ENCODE data around the gene FMN2.

The FMN2 gene

DNA sequence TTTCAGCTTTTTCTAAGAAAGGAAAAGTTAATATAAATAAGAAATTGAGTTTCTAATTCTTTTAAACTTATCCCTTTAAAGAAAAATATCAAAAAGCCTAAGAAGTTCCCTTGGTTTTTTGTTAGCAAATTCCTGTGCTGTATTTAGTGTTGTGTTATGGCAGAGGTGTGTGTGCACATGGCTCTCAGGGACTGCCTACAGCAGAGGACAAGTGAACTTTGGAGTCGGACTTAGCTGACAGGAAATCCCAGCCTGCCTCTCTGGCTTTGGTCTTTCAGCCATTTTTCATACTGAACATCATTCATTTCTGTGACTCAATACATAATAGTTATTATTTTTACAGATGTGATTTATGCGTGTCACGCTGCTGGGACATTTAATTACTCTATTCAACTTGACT lies 149.6 kb downstream of the FMN2 start:
- Histone ChIP-seq H3K27ac (no peak overlapping the region), H3K4me1 (no peaks in the 10 kb centered on the region), H3K36me3 (no peaks in the 10 kb centered on the region), H3K27me3 (no peaks in the 10 kb centered on the region), H3K9me3 (no peaks in the 10 kb centered on the region), H3K4me3 (no peak overlapping the region)
- intact Hi-C loops (cut with DNase I; ENCODE audit: low total_unique reads): no loop called here
- TF ChIP-seq CTCF (IDR thresholded peaks at IDR 0.05): no peak
- no peak for DNase-seq

DNA sequence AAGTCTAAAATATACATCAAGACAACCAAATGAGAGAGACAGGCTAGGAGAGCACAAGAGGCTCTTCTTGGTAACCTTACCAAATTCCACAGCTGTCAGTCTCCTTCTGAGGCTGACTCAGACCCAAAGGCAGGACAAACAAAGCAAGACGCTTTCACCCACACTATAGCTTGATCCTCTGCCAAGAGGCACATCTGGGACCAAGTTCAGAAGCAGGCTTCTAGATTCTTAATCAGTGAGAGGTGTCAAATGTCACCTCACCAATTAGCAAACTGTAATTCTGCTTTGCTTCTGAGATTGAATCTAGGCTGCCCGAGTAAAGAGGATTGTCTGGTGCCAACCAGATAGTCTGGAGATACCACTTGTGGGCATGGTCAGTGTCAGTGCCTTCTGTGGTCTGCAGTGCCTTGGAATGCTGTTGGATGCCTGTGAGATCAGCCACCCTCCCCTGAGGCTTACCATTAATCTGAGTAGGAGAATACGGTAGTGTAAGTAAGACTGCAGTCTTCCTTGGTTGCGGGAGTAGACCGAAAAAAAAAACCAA lies 151.0 kb downstream of the FMN2 start:
- H3K9me3 ChIP-seq: no peaks in the 10 kb centered on the region
- intact Hi-C loops (cut with DNase I; ENCODE audit: low total_unique reads): no loop called here
- no peaks in the 10 kb centered on the region for H3K4me1 ChIP-seq
- H3K4me3 ChIP-seq: no peak overlapping the region
- no peak for DNase-seq
- no peaks in the 10 kb centered on the region for H3K36me3 ChIP-seq
- no peak overlapping the region for H3K27ac ChIP-seq
- H3K27me3 ChIP-seq: no peaks in the 10 kb centered on the region
- TF ChIP-seq CTCF (IDR thresholded peaks at IDR 0.05): no peak

GRCh38 chr1:240244968-240245628 lies 153.4 kb downstream of the FMN2 start:
- no peaks in the 10 kb centered on the region for H3K36me3 ChIP-seq
- H3K4me1 ChIP-seq: no peaks in the 10 kb centered on the region
- H3K9me3 ChIP-seq: peaks cover 0 to 4% (median 0%) of the 10 kb centered on the region in 3 donors
- intact Hi-C loops (cut with DNase I; ENCODE audit: low total_unique reads): no loop called here
- TF ChIP-seq CTCF (IDR thresholded peaks at IDR 0.05): no peak
- H3K27ac ChIP-seq: no peak overlapping the region
- DNase-seq: no peak
- no peak overlapping the region for H3K4me3 ChIP-seq
- H3K27me3 ChIP-seq: no peaks in the 10 kb centered on the region

- H3K4me1 ChIP-seq: no peaks in the 10 kb centered on the region
- H3K27ac ChIP-seq: no peak overlapping the region
- H3K4me3 ChIP-seq: no peak overlapping the region
- H3K27me3 ChIP-seq: no peaks in the 10 kb centered on the region
- intact Hi-C loops (cut with DNase I; ENCODE audit: low total_unique reads): no loop called here
- no peak for DNase-seq
- H3K36me3 ChIP-seq: no peaks in the 10 kb centered on the region
- peaks cover 0 to 4% (median 0%) of the 10 kb centered on the region in 3 donors for H3K9me3 ChIP-seq
- TF ChIP-seq CTCF (IDR thresholded peaks at IDR 0.05): no peak
Observed at GRCh38 chr1:240245629-240246020, 153.9 kb downstream of the FMN2 start.

- H3K27ac ChIP-seq: no peak overlapping the region
- no peaks in the 10 kb centered on the region for H3K27me3 ChIP-seq
- H3K9me3 ChIP-seq: peaks cover 0 to 4% (median 0%) of the 10 kb centered on the region in 3 donors
- intact Hi-C loops (cut with DNase I; ENCODE audit: low total_unique reads): no loop called here
- no peak for DNase-seq
- H3K4me3 ChIP-seq: no peak overlapping the region
- H3K4me1 ChIP-seq: no peaks in the 10 kb centered on the region
- H3K36me3 ChIP-seq: no peaks in the 10 kb centered on the region
- TF ChIP-seq CTCF (IDR thresholded peaks at IDR 0.05): no peak
Observed at GRCh38 chr1:240247899-240248298, 156.2 kb downstream of the FMN2 start.

Data from tibial artery (tissue), 4 donors.